ENCODE data around the gene SH3PXD2A.

SH3PXD2A gene

GRCh38 chr10:103700436-103700715, 155.0 kb downstream of the SH3PXD2A start:
- Mint-ChIP-seq H3K27me3 (no peaks in the 10 kb centered on the region), H3K27ac (no peak overlapping the region), H3K4me3 (no peak overlapping the region), H3K36me3 (no peaks in the 10 kb centered on the region), H3K9me3 (no peaks in the 10 kb centered on the region), H3K4me1 (peaks cover 11% of the 10 kb centered on the region)
- DNase-seq (ENCODE audit: low spot score in 2 of 2) (no peak), ATAC-seq (ENCODE audit: low read depth) (no peak)

- DNase-seq (ENCODE audit: low spot score in 2 of 2) (no peak), ATAC-seq (ENCODE audit: low read depth) (no peak)
- H3K4me3 Mint-ChIP-seq: no peak overlapping the region
- H3K9me3 Mint-ChIP-seq: no peaks in the 10 kb centered on the region
- H3K36me3 Mint-ChIP-seq: no peaks in the 10 kb centered on the region
- no peak overlapping the region for H3K27ac Mint-ChIP-seq
- H3K4me1 Mint-ChIP-seq: peaks cover 11% of the 10 kb centered on the region
- no peaks in the 10 kb centered on the region for H3K27me3 Mint-ChIP-seq
These were observed 155.6 kb downstream of the SH3PXD2A start for GRCh38 chr10:103699611-103700435.

GRCh38 chr10:103698266-103698665, 157.1 kb downstream of the SH3PXD2A start:
- peaks cover 14% of the 10 kb centered on the region for H3K4me1 Mint-ChIP-seq
- no peak overlapping the region for H3K4me3 Mint-ChIP-seq
- no peaks in the 10 kb centered on the region for H3K27me3 Mint-ChIP-seq
- no peak for DNase-seq (ENCODE audit: low spot score in 2 of 2)
- no peaks in the 10 kb centered on the region for H3K9me3 Mint-ChIP-seq
- H3K27ac Mint-ChIP-seq: no peak overlapping the region
- ATAC-seq (ENCODE audit: low read depth): no peak
- H3K36me3 Mint-ChIP-seq: no peaks in the 10 kb centered on the region

GRCh38 chr10:103697787-103698186, 157.6 kb downstream of the SH3PXD2A start:
- peaks cover 14% of the 10 kb centered on the region for H3K4me1 Mint-ChIP-seq
- H3K36me3 Mint-ChIP-seq: no peaks in the 10 kb centered on the region
- no peaks in the 10 kb centered on the region for H3K27me3 Mint-ChIP-seq
- DNase-seq (ENCODE audit: low spot score in 2 of 2) (no peak), ATAC-seq (ENCODE audit: low read depth) (no peak)
- H3K9me3 Mint-ChIP-seq: no peaks in the 10 kb centered on the region
- no peak overlapping the region for H3K27ac Mint-ChIP-seq
- no peak overlapping the region for H3K4me3 Mint-ChIP-seq

- peaks cover 20% of the 10 kb centered on the region for H3K4me1 Mint-ChIP-seq
- H3K4me3 Mint-ChIP-seq: peak overlapping the region; percentile 58
- no peaks in the 10 kb centered on the region for H3K9me3 Mint-ChIP-seq
- H3K36me3 Mint-ChIP-seq: no peaks in the 10 kb centered on the region
- peak overlapping the region; percentile 53 for H3K27ac Mint-ChIP-seq
- H3K27me3 Mint-ChIP-seq: no peaks in the 10 kb centered on the region
- no peak for DNase-seq (ENCODE audit: low spot score in 2 of 2)
- ATAC-seq (ENCODE audit: low read depth): no peak
These were observed 158.8 kb downstream of the SH3PXD2A start for GRCh38 chr10:103696411-103697145.

- Mint-ChIP-seq H3K9me3 (no peaks in the 10 kb centered on the region), H3K27me3 (no peaks in the 10 kb centered on the region), H3K4me3 (no peak overlapping the region), H3K36me3 (no peaks in the 10 kb centered on the region), H3K27ac (peak overlapping the region; percentile 53), H3K4me1 (peaks cover 22% of the 10 kb centered on the region)
- ATAC-seq (ENCODE audit: low read depth): no peak
- no peak for DNase-seq (ENCODE audit: low spot score in 2 of 2)
These were observed 159.3 kb downstream of the SH3PXD2A start for GRCh38 chr10:103696094-103696410.

GRCh38 chr10:103695584-103696005, 159.8 kb downstream of the SH3PXD2A start:
- H3K36me3 Mint-ChIP-seq: no peaks in the 10 kb centered on the region
- H3K27ac Mint-ChIP-seq: no peak overlapping the region
- H3K4me1 Mint-ChIP-seq: peaks cover 22% of the 10 kb centered on the region
- H3K4me3 Mint-ChIP-seq: no peak overlapping the region
- H3K27me3 Mint-ChIP-seq: no peaks in the 10 kb centered on the region
- no peak for DNase-seq (ENCODE audit: low spot score in 2 of 2)
- no peaks in the 10 kb centered on the region for H3K9me3 Mint-ChIP-seq
- ATAC-seq (ENCODE audit: low read depth): no peak

GRCh38 chr10:103693812-103694205, 161.6 kb downstream of the SH3PXD2A start:
- Mint-ChIP-seq H3K9me3 (no peaks in the 10 kb centered on the region), H3K4me1 (peaks cover 25% of the 10 kb centered on the region), H3K4me3 (peak overlapping the region; percentile 94), H3K27me3 (no peaks in the 10 kb centered on the region), H3K27ac (peak overlapping the region; percentile 86), H3K36me3 (no peaks in the 10 kb centered on the region)
- DNase-seq (ENCODE audit: low spot score in 2 of 2): no peak
- no peak for ATAC-seq (ENCODE audit: low read depth)

- ATAC-seq (ENCODE audit: low read depth) (peak; percentile 50), DNase-seq (ENCODE audit: low spot score in 2 of 2) (peak; percentile 42 to 49)
- Mint-ChIP-seq H3K4me3 (peak overlapping the region; percentile 94), H3K36me3 (no peaks in the 10 kb centered on the region), H3K27ac (peak overlapping the region; percentile 86), H3K27me3 (no peaks in the 10 kb centered on the region), H3K4me1 (peaks cover 25% of the 10 kb centered on the region), H3K9me3 (no peaks in the 10 kb centered on the region)
These were observed 162.2 kb downstream of the SH3PXD2A start for GRCh38 chr10:103692952-103693811.

- ATAC-seq (ENCODE audit: low read depth) (peak; percentile 74), DNase-seq (ENCODE audit: low spot score in 2 of 2) (peak; percentile 68 to 70)
- no peaks in the 10 kb centered on the region for H3K36me3 Mint-ChIP-seq
- peaks cover 27% of the 10 kb centered on the region for H3K4me1 Mint-ChIP-seq
- peak overlapping the region; percentile 45 for H3K27ac Mint-ChIP-seq
- peak overlapping the region; percentile 81 for H3K4me3 Mint-ChIP-seq
- no peaks in the 10 kb centered on the region for H3K9me3 Mint-ChIP-seq
- no peaks in the 10 kb centered on the region for H3K27me3 Mint-ChIP-seq
These were observed 162.9 kb downstream of the SH3PXD2A start for GRCh38 chr10:103692436-103692951.

GRCh38 chr10:103691723-103692435, 163.5 kb downstream of the SH3PXD2A start:
- Mint-ChIP-seq H3K4me1 (peaks cover 27% of the 10 kb centered on the region), H3K27me3 (no peaks in the 10 kb centered on the region), H3K9me3 (no peaks in the 10 kb centered on the region), H3K4me3 (peak overlapping the region; percentile 81), H3K27ac (peak overlapping the region; percentile 45), H3K36me3 (no peaks in the 10 kb centered on the region)
- peak in 1 of 2 donors; percentile 38 for DNase-seq (ENCODE audit: low spot score in 2 of 2)
- peak; percentile 47 for ATAC-seq (ENCODE audit: low read depth)

- no peak for DNase-seq (ENCODE audit: low spot score in 2 of 2)
- H3K4me1 Mint-ChIP-seq: peaks cover 23% of the 10 kb centered on the region
- no peaks in the 10 kb centered on the region for H3K9me3 Mint-ChIP-seq
- no peaks in the 10 kb centered on the region for H3K27me3 Mint-ChIP-seq
- no peaks in the 10 kb centered on the region for H3K36me3 Mint-ChIP-seq
- peak overlapping the region; percentile 45 for H3K27ac Mint-ChIP-seq
- ATAC-seq (ENCODE audit: low read depth): no peak
- peak overlapping the region; percentile 75 for H3K4me3 Mint-ChIP-seq
These were observed 164.1 kb downstream of the SH3PXD2A start for GRCh38 chr10:103691267-103691666.

- no peaks in the 10 kb centered on the region for H3K36me3 Mint-ChIP-seq
- no peaks in the 10 kb centered on the region for H3K9me3 Mint-ChIP-seq
- ATAC-seq (ENCODE audit: low read depth) (no peak), DNase-seq (ENCODE audit: low spot score in 2 of 2) (no peak)
- H3K27me3 Mint-ChIP-seq: no peaks in the 10 kb centered on the region
- peaks cover 18% of the 10 kb centered on the region for H3K4me1 Mint-ChIP-seq
- no peak overlapping the region for H3K4me3 Mint-ChIP-seq
- H3K27ac Mint-ChIP-seq: peak overlapping the region; percentile 77
These were observed 165.1 kb downstream of the SH3PXD2A start for GRCh38 chr10:103690281-103690680.
